HG02798 (cell line): ENCODE data around the gene NUP188.
A peak's percentile ranks its signal among the peaks of the same experiment; 100 is the strongest.
"Not testable (repeated sequence)": the region's sequence is repeated elsewhere in the genome, so short reads cannot be mapped to it uniquely, and the experiment has no call there.

Experiments
- ATAC-seq: cut with Tn5 transposase; IDR thresholded peaks from one replicate; pipeline ENCODE4 v1.9.1; 2021; ENCODE audit warnings: mild to moderate bottlenecking; ENCODE audit not compliant: unreplicated experiment, poor library complexity

Gene NUP188

GRCh38 chr9:128940946-128941755 lies 6.3 kb upstream of the NUP188 start:
- no peak for ATAC-seq

GRCh38 chr9:128943832-128944620 lies 3.5 kb upstream of the NUP188 start:
- ATAC-seq = no peak

- not testable (repeated sequence) for ATAC-seq
These were observed 2.5 kb upstream of the NUP188 start for GRCh38 chr9:128944966-128945365.

GRCh38 chr9:128945798-128946501 lies 1.5 kb upstream of the NUP188 start:
- ATAC-seq = no peak

- peak; percentile 24 for ATAC-seq
These were observed 775 bp upstream of the NUP188 start for GRCh38 chr9:128946571-128947276.

GRCh38 chr9:128947277-128947526 lies 297 bp upstream of the NUP188 start:
- no peak for ATAC-seq

GRCh38 chr9:128961403-128961802 lies 13.9 kb downstream of the NUP188 start:
- ATAC-seq = not testable (repeated sequence)

- ATAC-seq = no peak
These were observed 22.0 kb downstream of the NUP188 start for GRCh38 chr9:128969491-128969890.

- ATAC-seq = no peak
These were observed 25.5 kb downstream of the NUP188 start for GRCh38 chr9:128972956-128973355.

GRCh38 chr9:128979111-128979510 lies 31.6 kb downstream of the NUP188 start:
- ATAC-seq = no peak

- no peak for ATAC-seq
These were observed 36.0 kb downstream of the NUP188 start for GRCh38 chr9:128983536-128983935.

- no peak for ATAC-seq
These were observed 39.2 kb downstream of the NUP188 start for GRCh38 chr9:128986671-128987070.

GRCh38 chr9:128987805-128988204 lies 40.3 kb downstream of the NUP188 start:
- ATAC-seq = no peak

- ATAC-seq = no peak
These were observed 45.5 kb downstream of the NUP188 start for GRCh38 chr9:128992995-128993394.

GRCh38 chr9:128995791-128996190 lies 48.3 kb downstream of the NUP188 start:
- ATAC-seq = no peak

GRCh38 chr9:128998462-128998861 lies 51.0 kb downstream of the NUP188 start:
- ATAC-seq = no peak

- ATAC-seq = no peak
These were observed 52.2 kb downstream of the NUP188 start for GRCh38 chr9:128999581-129000206.

GRCh38 chr9:129001504-129002325 lies 54.2 kb downstream of the NUP188 start:
- no peak for ATAC-seq

GRCh38 chr9:129002992-129003391 lies 55.5 kb downstream of the NUP188 start:
- no peak for ATAC-seq
